ENCODE data around the gene MED13L.
"Not testable (repeated sequence)": the region's sequence is repeated elsewhere in the genome, so short reads cannot be mapped to it uniquely, and the experiment has no call there.

MED13L gene

DNA sequence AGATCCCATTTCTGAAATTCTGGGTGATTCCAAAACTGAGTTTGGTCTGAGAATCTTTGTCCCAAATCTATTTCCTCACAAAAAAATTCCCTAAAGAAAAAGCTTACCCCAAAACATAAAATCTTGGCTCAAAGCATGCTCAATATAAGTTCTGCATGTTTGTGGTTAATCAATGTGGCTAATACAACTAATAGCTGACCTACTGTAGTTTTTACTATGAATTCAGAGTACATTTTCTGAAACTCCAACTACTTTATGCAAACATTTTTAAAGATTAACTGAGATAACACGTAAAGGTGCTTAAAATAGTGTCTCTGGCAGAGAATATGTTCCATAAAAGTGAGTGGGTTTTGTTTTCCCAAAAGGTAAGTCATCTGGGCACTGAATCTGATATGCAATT is 133.1 kb downstream of the MED13L start:
- H3K4me3 ChIP-seq (ENCODE audit: low read length), result no peak overlapping the region
- no peak for DNase-seq (ENCODE audit: low read depth, low spot score)

- H3K4me3 ChIP-seq (ENCODE audit: low read length), result no peak overlapping the region
- no peak for DNase-seq (ENCODE audit: low read depth, low spot score)
Measured at GRCh38 chr12:116143909-116144308, 133.6 kb downstream of the MED13L start.

- no peak for DNase-seq (ENCODE audit: low read depth, low spot score)
- no peak overlapping the region for H3K4me3 ChIP-seq (ENCODE audit: low read length)
Measured at GRCh38 chr12:116142936-116143898, 134.3 kb downstream of the MED13L start.

DNA sequence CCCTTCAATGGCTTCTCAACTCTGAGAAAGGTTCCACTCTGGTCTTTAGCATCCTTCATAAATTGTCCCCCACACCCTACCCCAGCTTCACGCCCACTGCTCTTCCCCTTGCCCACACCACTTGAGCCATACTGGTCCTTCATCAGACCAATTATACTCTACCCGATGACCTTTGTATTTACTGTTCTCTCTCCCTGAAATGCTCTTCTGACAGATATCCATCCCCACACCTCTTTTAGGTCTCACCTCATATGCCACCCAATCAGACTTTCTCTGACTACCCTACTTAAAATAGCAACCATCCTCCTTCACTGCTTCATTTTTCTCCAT is 135.7 kb downstream of the MED13L start:
- DNase-seq (ENCODE audit: low read depth, low spot score), result no peak
- H3K4me3 ChIP-seq (ENCODE audit: low read length), result no peak overlapping the region

DNA sequence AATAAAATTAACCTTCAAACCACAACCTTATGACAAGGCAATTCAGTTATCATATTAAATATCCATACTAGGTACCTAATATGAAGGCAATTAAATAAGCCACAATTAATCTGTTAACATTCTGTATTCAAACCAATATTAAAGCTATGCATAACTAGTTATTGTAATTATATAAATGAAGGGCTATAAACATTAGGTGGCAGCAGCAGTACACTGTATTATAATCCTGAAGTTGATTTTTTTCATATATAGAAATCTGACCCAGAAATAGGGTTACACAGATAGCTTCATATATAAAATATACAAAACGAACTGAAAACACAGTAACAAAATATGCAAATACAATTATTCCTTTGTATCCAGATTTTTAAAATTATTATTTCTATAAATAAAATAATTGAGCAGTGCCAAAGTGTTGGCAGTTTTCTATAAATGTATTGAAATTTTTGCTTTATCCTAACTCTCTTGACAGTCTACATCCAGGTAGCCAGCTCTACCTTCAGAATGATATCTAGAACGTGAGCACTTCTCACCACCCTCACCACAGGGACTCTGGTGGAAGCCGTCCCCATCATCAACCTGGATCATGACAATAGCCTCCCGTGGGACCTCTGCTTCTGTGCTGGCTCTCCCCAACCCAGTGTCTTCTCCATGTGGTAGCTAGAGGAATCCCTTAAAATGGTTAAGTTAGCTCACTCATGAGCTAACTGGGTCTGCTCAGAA is 136.2 kb downstream of the MED13L start:
- no peak for DNase-seq (ENCODE audit: low read depth, low spot score)
- no peak overlapping the region for H3K4me3 ChIP-seq (ENCODE audit: low read length)

- no peak overlapping the region for H3K4me3 ChIP-seq (ENCODE audit: low read length)
- no peak for DNase-seq (ENCODE audit: low read depth, low spot score)
Measured at GRCh38 chr12:116140529-116140928, 137.0 kb downstream of the MED13L start.

DNA sequence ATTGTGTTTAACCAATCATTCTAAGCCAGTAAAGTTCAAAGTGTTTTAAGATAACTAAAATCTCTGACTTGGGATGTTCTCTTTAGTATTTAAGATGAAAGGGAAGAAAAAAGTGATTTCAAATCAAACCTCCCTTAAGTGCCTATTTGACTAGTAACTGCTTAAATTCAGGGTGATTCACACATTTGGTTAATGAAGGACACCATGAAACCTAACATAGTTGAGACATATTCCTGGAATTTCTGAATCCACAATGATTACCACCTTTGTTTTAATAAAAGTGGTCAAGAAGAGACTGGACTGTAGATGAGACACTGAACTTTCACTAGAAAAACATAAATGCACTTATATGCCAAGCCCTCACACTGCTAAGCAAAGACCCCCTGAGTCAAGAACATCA is 138.7 kb downstream of the MED13L start:
- H3K4me3 ChIP-seq (ENCODE audit: low read length), result no peak overlapping the region
- DNase-seq (ENCODE audit: low read depth, low spot score), result no peak

DNA sequence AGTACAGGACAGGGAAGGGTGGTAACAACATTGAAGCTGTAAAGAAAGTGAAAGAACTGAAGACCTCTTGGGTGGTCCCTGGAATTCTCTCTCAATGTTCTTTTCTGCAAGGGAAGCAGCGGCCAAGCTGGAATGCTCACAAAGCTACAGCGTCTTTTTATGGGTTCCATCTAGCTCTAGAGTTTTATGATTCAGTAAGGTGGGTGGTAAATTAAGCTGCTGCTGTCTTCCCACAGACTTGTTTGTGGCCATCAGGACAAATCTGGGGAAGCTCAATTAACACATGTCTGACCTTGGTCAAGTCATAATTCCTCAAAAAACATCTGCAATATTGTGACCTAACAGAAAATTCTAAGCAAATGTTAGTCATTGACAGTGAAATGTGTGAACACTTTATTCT is 139.1 kb downstream of the MED13L start:
- H3K4me3 ChIP-seq (ENCODE audit: low read length), result no peak overlapping the region
- no peak for DNase-seq (ENCODE audit: low read depth, low spot score)

DNA sequence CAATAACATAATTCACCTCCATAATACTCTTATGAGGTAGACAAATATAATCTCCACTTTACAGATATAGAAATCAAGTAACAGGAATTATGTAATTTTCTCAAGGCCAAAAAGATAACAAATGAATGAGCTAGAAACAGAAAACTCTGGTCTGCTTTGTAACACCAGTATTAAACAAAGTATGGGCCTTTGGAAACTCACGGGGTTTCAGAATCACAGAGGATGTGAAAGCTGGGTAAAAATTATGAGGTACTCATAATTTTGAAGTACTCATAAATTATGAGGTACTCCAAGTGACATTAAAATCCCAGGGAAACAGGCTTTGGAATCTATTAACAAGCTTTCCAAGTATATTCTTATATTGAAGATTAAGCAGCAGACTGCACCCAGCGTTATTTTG is 140.2 kb downstream of the MED13L start:
- DNase-seq (ENCODE audit: low read depth, low spot score), result no peak
- H3K4me3 ChIP-seq (ENCODE audit: low read length), result no peak overlapping the region

DNA sequence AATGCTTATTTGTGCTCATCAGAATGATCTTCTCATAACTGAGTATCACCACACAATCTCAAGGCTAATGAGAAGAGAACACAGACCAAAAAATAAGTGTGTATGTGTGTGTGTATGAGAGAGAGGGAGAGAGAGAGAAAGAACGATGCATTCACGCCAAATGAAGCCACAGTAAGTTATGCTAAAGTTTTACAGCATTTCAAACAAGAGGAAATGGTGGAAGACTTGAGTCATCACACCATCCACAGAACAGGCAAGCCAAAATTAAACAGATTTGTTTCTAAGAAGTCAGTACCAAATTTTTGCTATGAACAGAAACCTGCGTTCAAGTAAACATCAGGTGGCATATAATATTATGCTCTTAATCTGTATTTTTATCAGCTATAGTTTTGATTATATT is 141.2 kb downstream of the MED13L start:
- no peak overlapping the region for H3K4me3 ChIP-seq (ENCODE audit: low read length)
- no peak for DNase-seq (ENCODE audit: low read depth, low spot score)

DNA sequence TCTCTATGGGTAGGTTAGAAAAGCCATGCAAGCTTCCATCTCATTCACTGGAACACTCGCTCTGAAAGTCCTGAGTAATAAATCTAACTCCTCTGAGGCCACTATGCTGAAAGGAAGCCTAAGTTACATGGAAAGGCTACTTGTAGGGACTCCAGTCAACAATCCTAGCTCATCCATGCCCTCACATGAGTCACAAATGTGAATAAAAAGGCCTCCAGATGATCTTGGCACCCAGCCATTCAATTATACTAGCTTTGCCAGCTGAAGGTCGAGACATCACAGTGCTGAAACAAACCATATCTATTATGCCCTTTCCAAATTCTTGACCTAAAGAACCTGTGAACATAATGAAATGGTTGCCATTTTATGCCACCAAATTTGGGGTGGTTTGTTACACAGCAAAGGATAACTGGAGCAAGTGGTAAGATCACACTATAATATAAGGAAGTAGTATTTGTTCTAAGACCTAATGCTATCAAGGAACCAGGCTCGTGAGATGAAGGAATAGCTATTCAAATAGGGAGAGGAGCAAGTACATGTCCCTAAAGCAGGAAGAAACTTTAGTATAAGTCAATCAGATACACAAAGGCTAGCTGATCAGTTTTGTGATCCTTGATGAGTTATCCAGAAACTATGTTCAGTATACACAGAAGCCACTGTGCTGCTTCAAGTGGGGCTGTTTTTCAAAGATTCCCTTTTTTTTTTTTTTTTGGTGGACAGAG is 142.1 kb downstream of the MED13L start:
- no peak for DNase-seq (ENCODE audit: low read depth, low spot score)
- no peak overlapping the region for H3K4me3 ChIP-seq (ENCODE audit: low read length)

DNA sequence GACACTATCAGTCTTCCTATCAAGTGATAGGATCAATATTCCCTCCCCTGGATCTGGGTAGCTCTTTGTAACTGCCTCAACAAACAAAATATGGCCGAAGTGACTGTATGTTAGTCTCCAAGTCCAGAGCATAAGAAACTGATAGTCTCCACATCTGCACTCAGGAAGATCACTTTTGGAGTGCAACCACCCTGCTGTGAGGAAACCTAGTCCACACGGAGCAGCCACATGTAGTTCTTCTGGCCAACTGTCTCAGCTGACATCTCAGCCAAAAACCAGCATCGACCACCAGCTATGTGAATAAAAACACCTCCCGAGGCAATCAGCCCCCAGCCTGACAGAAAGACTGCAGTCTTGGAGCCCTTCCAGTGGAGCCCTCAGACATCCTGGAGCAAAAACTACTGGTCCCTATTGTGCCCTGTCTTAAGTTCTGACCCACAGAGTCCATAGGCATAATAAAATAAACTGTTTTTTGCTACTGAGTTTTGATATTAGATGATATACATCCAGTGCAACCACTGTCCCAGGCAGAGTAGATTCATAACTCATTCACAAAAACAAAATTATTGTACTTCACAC is 143.8 kb downstream of the MED13L start:
- DNase-seq (ENCODE audit: low read depth, low spot score), result no peak
- H3K4me3 ChIP-seq (ENCODE audit: low read length), result no peak overlapping the region

GRCh38 chr12:116133149-116133548 is 144.3 kb downstream of the MED13L start:
- H3K4me3 ChIP-seq (ENCODE audit: low read length), result no peak overlapping the region
- DNase-seq (ENCODE audit: low read depth, low spot score), result no peak

GRCh38 chr12:116131987-116132386 is 145.5 kb downstream of the MED13L start:
- H3K4me3 ChIP-seq (ENCODE audit: low read length); DNase-seq (ENCODE audit: low read depth, low spot score): not testable (repeated sequence)

DNA sequence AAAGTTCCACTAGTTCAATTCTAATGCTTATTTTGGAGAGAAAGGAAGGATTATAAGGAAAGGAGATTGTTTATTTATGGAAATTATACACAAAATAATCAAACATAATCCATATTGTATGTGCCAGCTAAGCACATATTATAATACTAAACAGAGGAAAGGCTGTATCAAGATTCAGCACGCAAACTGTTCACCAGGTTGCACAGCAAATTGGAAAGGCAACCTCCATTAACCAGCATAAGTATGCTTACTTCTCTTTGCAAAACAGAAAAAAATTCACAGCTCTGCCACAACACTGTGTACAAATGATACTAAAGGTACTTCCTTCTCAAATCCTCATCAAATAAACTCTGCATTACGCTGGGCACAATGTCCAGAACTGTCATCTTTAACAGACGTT is 146.3 kb downstream of the MED13L start:
- no peak for DNase-seq (ENCODE audit: low read depth, low spot score)
- no peak overlapping the region for H3K4me3 ChIP-seq (ENCODE audit: low read length)

DNA sequence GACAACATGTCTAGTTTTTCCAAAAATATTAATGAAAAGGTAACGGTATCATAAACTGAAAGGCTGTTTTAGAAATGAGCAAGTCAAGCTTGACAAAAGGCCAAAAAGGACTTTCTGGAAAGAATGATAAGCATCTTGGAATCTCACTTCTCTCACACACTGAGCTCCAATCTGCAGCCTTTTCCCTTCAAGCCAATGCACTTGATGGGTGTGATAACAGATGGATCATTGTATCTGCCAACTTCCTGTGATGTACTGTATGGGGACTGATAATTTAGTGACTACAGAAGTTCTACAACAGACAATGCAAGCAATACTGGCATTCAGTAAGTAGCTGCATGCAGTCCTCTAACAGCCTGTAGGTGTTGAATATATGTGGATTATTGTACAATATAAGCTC is 147.1 kb downstream of the MED13L start:
- DNase-seq (ENCODE audit: low read depth, low spot score), result no peak
- no peak overlapping the region for H3K4me3 ChIP-seq (ENCODE audit: low read length)

DNA sequence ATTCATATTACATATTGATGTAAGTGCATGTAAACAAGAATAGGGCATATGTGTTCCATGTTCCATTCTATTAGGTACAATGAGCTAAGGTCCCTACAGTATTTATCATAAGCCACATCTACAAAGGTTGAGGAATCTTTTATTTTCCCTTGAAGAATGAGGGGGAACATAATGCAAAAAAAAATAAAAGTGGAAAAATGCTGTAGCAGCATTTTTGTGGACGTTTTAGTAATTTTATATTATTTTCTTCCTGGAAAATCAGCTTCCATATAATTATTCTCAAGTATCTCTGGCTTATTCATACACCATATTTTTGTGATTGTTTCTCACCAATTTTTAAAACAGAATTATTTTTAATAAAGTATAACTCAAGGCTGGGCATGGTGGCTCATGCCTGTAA is 148.7 kb downstream of the MED13L start:
- no peak overlapping the region for H3K4me3 ChIP-seq (ENCODE audit: low read length)
- DNase-seq (ENCODE audit: low read depth, low spot score), result no peak

DNA sequence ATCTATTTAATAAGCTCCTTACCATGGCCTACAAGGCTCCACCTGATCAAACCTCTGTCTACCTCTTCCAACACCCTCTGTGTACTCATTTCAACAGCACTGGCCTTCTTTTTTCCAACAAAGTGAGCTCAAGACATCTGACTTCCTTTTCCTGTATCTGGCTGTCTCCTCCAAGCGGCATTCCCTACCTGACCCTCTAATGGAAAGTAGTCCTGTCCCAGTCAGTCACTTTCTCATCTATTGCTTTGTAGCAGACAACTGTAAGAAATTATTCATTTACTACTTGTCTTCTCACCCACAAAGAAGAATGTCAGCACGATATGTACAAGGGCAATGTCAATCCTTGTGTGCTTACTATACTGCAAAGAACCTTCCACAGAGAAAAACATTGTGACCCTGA is 149.6 kb downstream of the MED13L start:
- no peak overlapping the region for H3K4me3 ChIP-seq (ENCODE audit: low read length)

GRCh38 chr12:116126610-116127009 is 150.9 kb downstream of the MED13L start:
- no peak overlapping the region for H3K4me3 ChIP-seq (ENCODE audit: low read length)
- no peak for DNase-seq (ENCODE audit: low read depth, low spot score)

More for the DNA sequence above, 149.6 kb downstream of the MED13L start:
- no peak for DNase-seq (ENCODE audit: low read depth, low spot score)
